PFSK-1 (cell line): Measurements from ENCODE around the gene GFRA4.

Experiments
- FOXP2 ChIP-seq: optimal IDR thresholded peaks from 2 replicates; pipeline ENCODE3; 2011; ENCODE audit warnings: borderline replicate concordance, control low read depth, inconsistent platforms; ENCODE audit not compliant: insufficient read depth; ENCODE audit errors: extremely low read length, extremely low read depth
- POLR2AphosphoS5 ChIP-seq: IDR thresholded peaks from 2 replicates; pipeline ENCODE4 v1.6.1; 2012; ENCODE audit warnings: low read depth, mild to moderate bottlenecking, control low read depth, low read length, moderate library complexity
- SIN3A ChIP-seq: IDR thresholded peaks from 2 replicates; pipeline ENCODE4 v1.6.1; 2012; ENCODE audit warnings: mild to moderate bottlenecking, low read length, moderate library complexity, borderline replicate concordance; ENCODE audit not compliant: insufficient read depth
- TAF1 ChIP-seq: IDR thresholded peaks from 2 replicates; pipeline ENCODE4 v1.6.1; 2012; ENCODE audit warnings: low read length, control low read depth, borderline replicate concordance; ENCODE audit not compliant: insufficient read depth
- TF ChIP-seq, protein P1 (sequence below), 2 experiments: IDR thresholded peaks; 2 replicates each; pipeline versions ENCODE4 v1.6.1 to v1.8.0; 2011 to 2012; ENCODE audit warnings: low read depth in 2 of 2, low read length in 2 of 2, control low read depth in 1 of 2, inconsistent platforms in 1 of 2, mild to moderate bottlenecking in 1 of 2, moderate library complexity in 1 of 2; ENCODE audit not compliant: insufficient read depth in 1 of 2

The GFRA4 gene

DNA sequence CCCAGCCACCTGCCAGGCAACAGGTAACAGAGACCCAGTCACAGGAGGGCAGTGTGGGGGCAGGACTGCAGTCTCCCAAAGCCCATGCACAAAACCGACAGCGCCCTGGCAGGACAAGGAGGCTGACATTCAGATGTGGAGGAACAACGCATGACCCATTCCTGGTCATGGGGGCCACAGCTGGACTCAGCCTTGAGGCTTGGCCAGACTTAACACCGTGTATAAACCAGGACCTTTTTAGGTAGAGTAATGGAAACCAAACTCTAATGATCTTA is 8.1 kb downstream of the GFRA4 start:
- TF ChIP-seq, protein P1, sequence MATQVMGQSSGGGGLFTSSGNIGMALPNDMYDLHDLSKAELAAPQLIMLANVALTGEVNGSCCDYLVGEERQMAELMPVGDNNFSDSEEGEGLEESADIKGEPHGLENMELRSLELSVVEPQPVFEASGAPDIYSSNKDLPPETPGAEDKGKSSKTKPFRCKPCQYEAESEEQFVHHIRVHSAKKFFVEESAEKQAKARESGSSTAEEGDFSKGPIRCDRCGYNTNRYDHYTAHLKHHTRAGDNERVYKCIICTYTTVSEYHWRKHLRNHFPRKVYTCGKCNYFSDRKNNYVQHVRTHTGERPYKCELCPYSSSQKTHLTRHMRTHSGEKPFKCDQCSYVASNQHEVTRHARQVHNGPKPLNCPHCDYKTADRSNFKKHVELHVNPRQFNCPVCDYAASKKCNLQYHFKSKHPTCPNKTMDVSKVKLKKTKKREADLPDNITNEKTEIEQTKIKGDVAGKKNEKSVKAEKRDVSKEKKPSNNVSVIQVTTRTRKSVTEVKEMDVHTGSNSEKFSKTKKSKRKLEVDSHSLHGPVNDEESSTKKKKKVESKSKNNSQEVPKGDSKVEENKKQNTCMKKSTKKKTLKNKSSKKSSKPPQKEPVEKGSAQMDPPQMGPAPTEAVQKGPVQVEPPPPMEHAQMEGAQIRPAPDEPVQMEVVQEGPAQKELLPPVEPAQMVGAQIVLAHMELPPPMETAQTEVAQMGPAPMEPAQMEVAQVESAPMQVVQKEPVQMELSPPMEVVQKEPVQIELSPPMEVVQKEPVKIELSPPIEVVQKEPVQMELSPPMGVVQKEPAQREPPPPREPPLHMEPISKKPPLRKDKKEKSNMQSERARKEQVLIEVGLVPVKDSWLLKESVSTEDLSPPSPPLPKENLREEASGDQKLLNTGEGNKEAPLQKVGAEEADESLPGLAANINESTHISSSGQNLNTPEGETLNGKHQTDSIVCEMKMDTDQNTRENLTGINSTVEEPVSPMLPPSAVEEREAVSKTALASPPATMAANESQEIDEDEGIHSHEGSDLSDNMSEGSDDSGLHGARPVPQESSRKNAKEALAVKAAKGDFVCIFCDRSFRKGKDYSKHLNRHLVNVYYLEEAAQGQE (IDR thresholded peaks at IDR 0.05; ENCODE audit: insufficient read depth in 1 of 2, low read depth in 2 of 2, low read length in 2 of 2), result no peak

DNA sequence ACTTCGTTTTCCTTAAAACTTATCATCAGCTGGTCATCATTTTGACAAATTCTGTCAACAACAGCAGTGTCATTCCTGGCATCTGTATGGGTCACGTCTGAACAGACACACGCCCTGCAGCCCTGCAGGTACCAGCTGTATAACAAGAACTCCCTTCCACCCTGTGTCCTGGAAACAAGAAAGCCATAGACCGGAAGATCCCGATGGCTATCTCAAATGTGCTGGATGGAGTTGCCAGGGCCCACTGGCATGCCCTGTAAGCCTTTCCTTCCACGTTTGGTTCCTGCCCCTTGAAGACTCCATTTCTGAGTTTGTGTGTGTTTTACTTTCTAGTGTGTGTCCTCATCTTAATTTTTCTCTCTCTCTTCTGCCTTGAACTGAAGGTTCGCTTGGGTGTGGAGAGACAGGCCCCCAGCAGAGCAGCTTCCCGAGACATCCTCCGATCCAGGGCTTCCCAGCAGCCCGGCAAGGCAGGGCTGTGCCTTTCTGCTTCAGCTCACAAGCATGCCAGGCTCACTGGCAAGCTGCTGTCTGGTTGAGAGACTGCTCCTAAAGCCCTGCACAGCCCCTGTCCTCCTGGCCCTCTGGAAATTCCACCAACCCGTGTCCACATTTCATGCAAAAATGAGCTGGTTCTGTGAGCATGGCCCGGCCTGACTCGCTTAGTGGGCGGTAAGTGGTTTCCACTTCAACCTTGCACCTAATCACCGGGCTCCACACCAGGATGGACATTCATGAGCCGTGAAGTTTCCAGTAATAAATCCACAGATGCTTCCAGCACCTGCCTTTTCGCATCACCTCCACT is 8.7 kb downstream of the GFRA4 start:
- TF ChIP-seq FOXP2, result no peak
- no peak for TF ChIP-seq SIN3A
- TF ChIP-seq, protein P1 (IDR thresholded peaks at IDR 0.05; ENCODE audit: insufficient read depth in 1 of 2, low read depth in 2 of 2, low read length in 2 of 2), result no peak
- no peak for TF ChIP-seq POLR2AphosphoS5
- no peak for TF ChIP-seq TAF1

DNA sequence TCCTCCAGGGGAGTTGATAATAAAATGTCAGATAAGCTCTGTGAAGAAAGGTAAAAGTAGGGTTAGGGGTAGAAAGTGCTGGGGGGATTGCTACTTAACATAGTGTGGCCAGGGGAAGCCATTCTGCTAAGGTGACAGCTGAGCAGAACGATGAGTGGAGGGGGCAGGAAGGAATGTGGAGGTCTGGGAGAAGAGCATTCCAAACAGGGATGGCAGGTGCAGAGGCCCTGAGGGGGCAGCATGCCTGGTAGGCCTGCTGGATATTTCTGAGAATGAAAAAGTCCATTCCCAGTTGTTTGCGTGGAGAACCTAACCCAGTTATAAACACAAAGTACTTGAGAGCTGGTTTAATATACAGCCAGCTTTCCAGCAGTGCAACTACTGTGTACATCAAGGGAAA is 9.3 kb downstream of the GFRA4 start:
- TF ChIP-seq SIN3A, result no peak
- TF ChIP-seq, protein P1 (IDR thresholded peaks at IDR 0.05; ENCODE audit: insufficient read depth in 1 of 2, low read depth in 2 of 2, low read length in 2 of 2), result no peak
- no peak for TF ChIP-seq TAF1
- no peak for TF ChIP-seq FOXP2

DNA sequence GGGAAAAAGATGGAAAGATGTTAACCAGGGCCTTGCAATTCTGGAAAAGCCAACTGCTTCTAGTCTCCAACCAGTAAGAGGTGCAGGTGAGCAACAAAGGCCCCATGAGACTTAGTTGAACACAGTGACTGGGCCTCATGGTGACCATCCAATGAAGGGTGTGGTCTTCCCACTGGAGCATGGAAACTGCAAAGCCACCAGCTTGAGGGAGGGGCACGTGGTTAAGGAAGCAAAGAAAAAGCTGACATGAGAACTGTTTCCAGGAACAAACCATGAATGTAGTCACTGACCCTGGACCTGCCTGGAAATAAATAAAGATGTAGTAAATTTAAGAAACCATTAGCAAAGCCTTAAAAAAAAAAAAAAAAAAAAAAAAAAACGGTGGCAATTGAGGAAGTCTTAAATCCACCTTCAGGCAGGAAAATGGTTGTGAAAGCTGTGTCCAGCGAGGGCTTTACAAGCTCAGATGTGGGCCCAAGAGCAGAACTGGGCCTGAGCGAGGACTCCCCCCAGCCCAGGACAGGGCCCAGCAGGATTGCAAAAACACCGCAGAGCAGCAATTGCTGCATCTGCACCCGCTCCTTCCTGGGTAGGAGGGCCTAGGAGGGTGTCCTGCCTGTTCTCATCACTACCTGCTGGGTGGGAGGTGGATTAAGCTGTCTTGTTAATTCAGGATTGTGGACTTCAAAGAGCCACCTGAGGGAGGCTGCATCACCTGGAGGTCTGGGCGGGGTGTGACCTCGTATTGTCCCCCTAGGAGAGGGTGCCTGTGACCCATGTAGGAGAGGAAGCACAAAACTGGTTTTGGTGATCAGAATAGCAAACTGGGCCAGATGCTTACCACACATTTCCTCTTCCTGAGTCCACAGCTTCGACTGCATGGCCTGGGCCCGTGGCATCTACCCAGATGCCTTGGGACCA is 10.3 kb downstream of the GFRA4 start:
- no peak for TF ChIP-seq POLR2AphosphoS5
- TF ChIP-seq TAF1, result no peak
- TF ChIP-seq FOXP2, result no peak
- TF ChIP-seq, protein P1 (IDR thresholded peaks at IDR 0.05; ENCODE audit: insufficient read depth in 1 of 2, low read depth in 2 of 2, low read length in 2 of 2), result no peak
- no peak for TF ChIP-seq SIN3A
